ENCODE data around the gene RASAL1. TPM values are rescaled to one million over a fixed set of nuclear protein-coding genes. Genes with fewer than 3 reads are reported as not detected.

RASAL1 gene
- total RNA-seq, 4 donors from 2014 or later = not detected

DNA sequence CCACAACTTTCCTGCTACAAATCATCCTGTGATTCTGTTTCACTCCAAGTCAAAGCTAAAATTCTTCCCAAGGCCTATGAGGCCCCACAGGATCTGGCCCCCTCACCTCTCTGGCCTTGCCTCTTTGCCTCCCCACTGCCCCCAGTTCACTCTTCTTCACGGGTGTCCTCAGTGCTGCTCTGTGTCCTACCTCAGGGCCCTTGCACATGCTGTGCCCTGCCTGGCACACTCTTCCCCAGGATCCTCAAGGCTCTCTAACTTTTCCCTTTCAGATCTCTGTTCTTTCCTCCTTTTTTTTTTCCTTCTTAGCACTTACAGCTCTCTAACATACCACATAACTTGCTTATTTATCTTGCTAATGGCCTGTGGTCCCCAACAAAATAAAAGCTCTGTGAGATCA is 29.2 kb downstream of the RASAL1 start:
- intact Hi-C loops (cut with DNase I; ENCODE audit: low total_unique reads) (no loop called here), in situ Hi-C loops (cut with MboI; ENCODE audit: low sequenced_read_pairs in 4 of 4) (no loop called here)
- Histone ChIP-seq H3K9me3 (no peaks in the 10 kb centered on the region), H3K27ac (no peak overlapping the region), H3K36me3 (no peaks in the 10 kb centered on the region), H3K4me1 (no peaks in the 10 kb centered on the region), H3K27me3 (peaks cover 4 to 14% (median 7%) of the 10 kb centered on the region in 3 donors), H3K4me3 (no peak overlapping the region)
- ATAC-seq = no peak
- DNase-seq = no peak
- TF ChIP-seq CTCF (IDR thresholded peaks at IDR 0.05 in 4 of 5, conservative IDR thresholded peaks at IDR 0.05 in 1 of 5) (no peak), POLR2A (IDR thresholded peaks at IDR 0.05) (no peak)

DNA sequence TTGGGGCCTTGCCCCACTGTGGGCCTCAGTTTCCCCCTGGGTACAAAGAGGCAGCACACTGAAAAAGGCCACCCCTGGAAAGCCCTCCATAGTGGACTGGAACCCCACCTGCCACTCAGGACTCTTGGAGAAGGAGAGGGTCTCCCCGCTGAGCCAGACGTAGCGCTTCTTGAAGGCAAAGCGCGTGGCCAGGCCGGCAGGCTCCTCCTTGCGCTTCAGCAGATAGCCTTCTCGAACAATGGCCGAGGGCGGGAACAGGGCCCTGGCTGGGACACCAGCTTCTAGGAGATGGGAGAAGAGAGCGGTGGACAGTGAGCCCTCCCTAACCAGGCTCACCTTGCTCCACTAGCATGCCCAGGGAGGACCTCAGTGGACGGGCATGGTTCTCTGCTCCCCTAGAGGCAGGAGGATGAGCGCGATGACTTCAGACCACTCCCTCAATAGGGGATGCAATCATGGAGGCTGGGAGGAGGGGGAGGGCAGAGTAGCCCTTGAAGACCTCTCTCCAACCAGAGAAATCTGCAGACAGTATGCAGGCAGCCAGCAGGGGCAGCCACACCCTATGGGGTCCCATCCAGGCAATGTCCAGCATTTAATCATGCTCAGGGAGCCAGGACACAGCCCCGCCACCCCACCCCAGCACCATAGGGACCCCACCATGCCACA is 29.8 kb downstream of the RASAL1 start:
- intact Hi-C loops (cut with DNase I; ENCODE audit: low total_unique reads) = no loop called here
- in situ Hi-C loops (cut with MboI; ENCODE audit: low sequenced_read_pairs in 4 of 4) = no loop called here

GRCh38 chr12:113104953-113105510 is 30.5 kb downstream of the RASAL1 start:
- TF ChIP-seq CTCF (IDR thresholded peaks at IDR 0.05 in 4 of 5, conservative IDR thresholded peaks at IDR 0.05 in 1 of 5) (no peak), POLR2A (IDR thresholded peaks at IDR 0.05) (no peak)
- intact Hi-C loops (cut with DNase I; ENCODE audit: low total_unique reads) = no loop called here
- no peak overlapping the region for H3K27ac ChIP-seq
- H3K27me3 ChIP-seq = peaks cover 7 to 17% (median 10%) of the 10 kb centered on the region in 3 donors
- H3K4me3 ChIP-seq = no peak overlapping the region
- in situ Hi-C loops (cut with MboI; ENCODE audit: low sequenced_read_pairs in 4 of 4) = no loop called here
- DNase-seq (no peak), ATAC-seq (no peak)
- no peaks in the 10 kb centered on the region for H3K9me3 ChIP-seq
- no peaks in the 10 kb centered on the region for H3K4me1 ChIP-seq
- H3K36me3 ChIP-seq = no peaks in the 10 kb centered on the region

More for the DNA sequence above, 29.8 kb downstream of the RASAL1 start:
- Histone ChIP-seq H3K27ac (no peak overlapping the region), H3K4me3 (no peak overlapping the region), H3K27me3 (peaks cover 4 to 17% (median 7%) of the 10 kb centered on the region in 3 donors), H3K4me1 (no peaks in the 10 kb centered on the region), H3K36me3 (no peaks in the 10 kb centered on the region), H3K9me3 (no peaks in the 10 kb centered on the region)
- no peak for ATAC-seq
- no peak for TF ChIP-seq CTCF (IDR thresholded peaks at IDR 0.05 in 4 of 5, conservative IDR thresholded peaks at IDR 0.05 in 1 of 5)
- no peak for TF ChIP-seq POLR2A (IDR thresholded peaks at IDR 0.05)
- DNase-seq = no peak

DNA sequence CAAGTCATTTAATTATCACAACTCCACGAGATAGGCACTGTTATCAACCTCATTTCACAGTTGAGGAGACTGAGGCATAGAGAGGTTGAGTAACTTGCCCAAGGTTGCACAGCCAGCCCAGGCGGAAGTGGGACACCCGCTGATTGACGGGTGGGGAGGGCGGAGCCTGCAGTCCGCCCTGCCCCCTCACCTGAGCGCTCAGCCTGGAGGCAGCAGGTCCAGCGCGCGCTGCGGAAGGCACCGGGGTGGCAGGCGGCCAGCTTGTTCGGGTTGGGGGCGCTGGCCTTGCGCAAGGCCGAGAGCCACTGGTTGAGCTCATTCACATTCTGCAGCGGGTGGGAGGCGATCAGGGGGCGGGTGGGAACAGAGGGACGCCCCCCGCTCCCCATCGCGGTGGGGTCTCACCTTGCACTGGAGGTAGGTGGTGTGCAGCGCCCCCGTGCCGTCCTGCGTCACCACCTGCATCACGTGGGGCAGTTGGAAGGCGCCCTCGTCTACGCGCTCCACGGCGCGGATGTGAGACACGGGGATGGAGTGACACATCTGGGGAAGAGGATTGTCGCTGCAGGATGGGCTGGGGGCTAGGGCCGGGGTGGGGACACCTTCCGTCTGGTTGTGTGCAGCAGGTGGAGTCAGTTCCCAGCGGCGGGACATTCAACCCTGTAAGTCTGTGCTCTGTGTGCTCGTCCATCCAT is 31.7 kb downstream of the RASAL1 start:
- TF ChIP-seq CTCF (IDR thresholded peaks at IDR 0.05 in 4 of 5, conservative IDR thresholded peaks at IDR 0.05 in 1 of 5) (no peak), POLR2A (IDR thresholded peaks at IDR 0.05) (no peak)
- Histone ChIP-seq H3K9me3 (no peaks in the 10 kb centered on the region), H3K4me1 (no peaks in the 10 kb centered on the region), H3K27ac (no peak overlapping the region), H3K27me3 (peaks cover 7 to 17% (median 15%) of the 10 kb centered on the region in 3 donors), H3K4me3 (no peak overlapping the region), H3K36me3 (no peaks in the 10 kb centered on the region)
- DNase-seq = no peak
- in situ Hi-C loops (cut with MboI; ENCODE audit: low sequenced_read_pairs in 4 of 4) = no loop called here
- intact Hi-C loops (cut with DNase I; ENCODE audit: low total_unique reads) = no loop called here
- ATAC-seq = no peak
